ENCODE data around the gene FANK1.
A peak's percentile ranks its signal among the peaks of the same experiment; 100 is the strongest.
"Not testable (repeated sequence)": the region's sequence is repeated elsewhere in the genome, so short reads cannot be mapped to it uniquely, and the experiment has no call there.

The FANK1 gene

DNA sequence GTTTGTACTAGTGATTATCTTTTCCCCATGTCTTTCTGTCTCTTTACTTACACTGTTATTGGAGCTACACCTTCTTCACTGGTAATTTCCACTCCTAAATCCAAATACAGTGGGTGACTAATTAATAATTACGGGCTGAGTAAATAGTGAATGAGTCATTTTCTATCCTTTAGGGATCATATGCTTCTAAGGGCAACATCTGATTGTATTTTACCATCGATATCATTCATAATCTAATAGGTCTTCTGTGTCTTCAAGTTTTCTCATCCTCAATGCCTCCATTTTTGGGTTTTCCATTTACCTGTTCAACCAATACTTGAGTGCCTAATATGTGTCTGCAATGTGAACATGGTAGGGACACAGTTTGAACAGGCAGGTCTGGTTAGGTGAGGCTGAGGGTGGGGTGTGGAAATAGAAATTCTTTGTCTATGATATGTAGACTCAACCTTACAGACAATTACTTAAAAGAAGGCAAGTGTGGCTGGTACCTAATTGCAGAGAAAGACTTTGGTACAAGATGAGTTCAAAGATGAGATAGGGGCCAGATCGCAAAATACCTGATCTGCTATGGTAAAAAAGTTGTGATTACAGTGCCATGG, 9.4 kb upstream of the FANK1 start:
- TF ChIP-seq, protein P1, sequence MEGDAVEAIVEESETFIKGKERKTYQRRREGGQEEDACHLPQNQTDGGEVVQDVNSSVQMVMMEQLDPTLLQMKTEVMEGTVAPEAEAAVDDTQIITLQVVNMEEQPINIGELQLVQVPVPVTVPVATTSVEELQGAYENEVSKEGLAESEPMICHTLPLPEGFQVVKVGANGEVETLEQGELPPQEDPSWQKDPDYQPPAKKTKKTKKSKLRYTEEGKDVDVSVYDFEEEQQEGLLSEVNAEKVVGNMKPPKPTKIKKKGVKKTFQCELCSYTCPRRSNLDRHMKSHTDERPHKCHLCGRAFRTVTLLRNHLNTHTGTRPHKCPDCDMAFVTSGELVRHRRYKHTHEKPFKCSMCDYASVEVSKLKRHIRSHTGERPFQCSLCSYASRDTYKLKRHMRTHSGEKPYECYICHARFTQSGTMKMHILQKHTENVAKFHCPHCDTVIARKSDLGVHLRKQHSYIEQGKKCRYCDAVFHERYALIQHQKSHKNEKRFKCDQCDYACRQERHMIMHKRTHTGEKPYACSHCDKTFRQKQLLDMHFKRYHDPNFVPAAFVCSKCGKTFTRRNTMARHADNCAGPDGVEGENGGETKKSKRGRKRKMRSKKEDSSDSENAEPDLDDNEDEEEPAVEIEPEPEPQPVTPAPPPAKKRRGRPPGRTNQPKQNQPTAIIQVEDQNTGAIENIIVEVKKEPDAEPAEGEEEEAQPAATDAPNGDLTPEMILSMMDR (IDR thresholded peaks at IDR 0.05; ENCODE audit: insufficient read depth, low read depth, low read length, missing control alignments): no peak
- peak; percentile 78 for DNase-seq (ENCODE audit: low read depth)
- H3K4me3 ChIP-seq (ENCODE audit: low read length): no peak overlapping the region

GRCh38 chr10:125889441-125889840, 6.9 kb upstream of the FANK1 start:
- DNase-seq (ENCODE audit: low read depth): not testable (repeated sequence)

DNA sequence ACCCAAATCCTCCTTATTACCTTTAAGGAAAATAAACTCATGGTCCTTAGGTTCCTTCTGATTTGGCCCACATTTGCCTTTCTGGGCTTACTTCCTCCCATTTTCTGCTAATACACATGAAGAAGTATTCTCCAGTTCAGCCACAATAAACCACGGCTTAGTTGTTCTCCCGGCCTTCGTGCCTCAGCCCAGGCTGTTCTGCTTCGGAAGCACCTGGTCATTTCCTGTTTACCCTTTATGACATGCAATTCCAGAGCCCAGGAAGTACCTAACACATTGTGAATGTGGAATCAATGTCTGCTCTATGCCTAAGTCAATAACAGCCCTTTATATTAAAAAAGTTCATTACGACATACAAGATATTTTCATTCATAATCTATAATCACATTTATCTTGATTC, 4.0 kb upstream of the FANK1 start:
- not testable (repeated sequence) for H3K4me3 ChIP-seq (ENCODE audit: low read length)
- DNase-seq (ENCODE audit: low read depth): peak; percentile 58

More at GRCh38 chr10:125889441-125889840, 6.9 kb upstream of the FANK1 start:
- not testable (repeated sequence) for H3K4me3 ChIP-seq (ENCODE audit: low read length)

DNA sequence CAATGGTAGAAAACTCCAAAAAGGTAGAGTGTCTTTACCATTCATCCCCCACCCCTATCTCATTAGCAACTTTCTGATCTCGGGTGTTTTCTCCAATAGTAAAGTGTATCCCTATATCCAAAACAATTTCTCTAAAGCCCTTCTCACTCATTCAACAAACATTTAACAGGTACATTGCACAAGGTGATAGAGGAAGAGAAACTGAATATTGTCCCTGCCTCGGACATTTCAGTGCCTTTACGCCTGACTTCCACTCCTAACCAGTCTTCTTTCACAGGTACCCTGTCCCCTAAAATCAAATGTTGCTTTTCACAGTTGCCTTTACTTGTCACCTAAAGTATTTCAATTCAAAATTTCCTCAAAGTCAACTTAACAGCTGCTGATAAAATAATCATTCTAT, 2.2 kb upstream of the FANK1 start:
- not testable (repeated sequence) for DNase-seq (ENCODE audit: low read depth)
- peak overlapping the region; percentile 14 for H3K4me3 ChIP-seq (ENCODE audit: low read length)

DNA sequence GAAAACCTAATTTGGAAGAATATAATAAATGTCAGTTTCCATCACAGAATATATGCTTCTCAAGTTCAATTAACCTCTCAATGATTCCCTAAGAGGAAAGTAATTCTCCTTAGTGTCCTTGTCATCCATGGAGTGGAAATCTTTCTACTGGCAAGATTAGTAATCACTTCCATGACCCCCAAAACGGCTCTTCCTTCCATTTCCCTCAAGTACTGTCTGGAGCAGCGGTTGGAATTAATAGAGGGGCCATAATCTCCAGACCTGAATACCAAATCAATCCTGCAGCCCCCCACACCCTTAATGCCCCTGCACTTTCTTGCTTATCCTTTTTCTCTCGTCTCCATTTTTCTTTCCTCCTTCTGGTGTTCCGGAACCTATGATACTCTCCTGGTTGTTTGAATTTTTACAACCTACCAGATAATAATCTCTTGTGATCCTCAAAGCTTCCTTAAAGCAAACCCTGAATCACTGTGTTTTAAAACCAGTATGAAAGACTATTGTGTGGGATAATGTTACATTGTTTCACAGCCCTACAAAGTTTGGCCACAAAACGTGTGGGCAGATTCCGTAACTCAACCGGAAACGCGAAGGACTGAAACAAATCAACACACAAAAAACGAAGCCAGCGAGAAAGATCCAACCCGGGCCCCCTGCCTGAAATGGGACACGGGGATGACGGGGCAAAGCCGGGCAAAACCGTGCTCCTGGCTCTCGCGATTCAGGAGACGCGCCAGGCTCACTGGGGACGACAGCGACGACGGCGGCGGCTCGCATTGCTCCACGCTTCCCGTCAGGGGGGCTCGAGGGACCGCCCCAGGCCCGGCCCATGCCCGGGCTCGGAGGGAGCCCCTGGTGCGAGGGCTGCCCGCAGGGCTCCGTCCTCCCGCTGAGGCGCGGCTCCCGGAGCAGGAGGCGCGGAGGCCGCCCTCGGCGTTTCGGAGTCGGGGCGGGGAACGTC, 955 bp upstream of the FANK1 start:
- peak; percentile 54 for DNase-seq (ENCODE audit: low read depth)
- H3K4me3 ChIP-seq (ENCODE audit: low read length): peak overlapping the region; percentile 67

DNA sequence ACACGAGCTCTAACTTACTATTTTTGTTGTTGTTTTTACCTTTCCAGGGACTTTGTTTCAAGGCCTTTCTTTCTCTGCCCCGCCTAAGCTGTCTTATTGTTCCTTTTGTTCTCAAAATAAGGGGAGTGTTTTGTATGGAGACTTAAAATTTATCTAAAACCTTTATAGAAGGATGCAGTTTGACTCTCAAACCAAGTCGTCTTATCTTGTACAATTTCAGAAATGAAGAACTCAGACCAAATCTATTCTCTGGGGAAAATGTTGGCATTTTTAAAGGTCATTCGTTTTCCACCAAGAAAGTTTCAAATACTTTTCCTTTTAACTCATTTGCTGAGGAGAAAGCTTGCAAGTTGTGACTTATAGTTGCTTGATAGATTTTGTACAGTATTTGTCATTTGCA, 953 bp downstream of the FANK1 start:
- DNase-seq (ENCODE audit: low read depth): not testable (repeated sequence)
- H3K4me3 ChIP-seq (ENCODE audit: low read length): peak overlapping the region; percentile 67

DNA sequence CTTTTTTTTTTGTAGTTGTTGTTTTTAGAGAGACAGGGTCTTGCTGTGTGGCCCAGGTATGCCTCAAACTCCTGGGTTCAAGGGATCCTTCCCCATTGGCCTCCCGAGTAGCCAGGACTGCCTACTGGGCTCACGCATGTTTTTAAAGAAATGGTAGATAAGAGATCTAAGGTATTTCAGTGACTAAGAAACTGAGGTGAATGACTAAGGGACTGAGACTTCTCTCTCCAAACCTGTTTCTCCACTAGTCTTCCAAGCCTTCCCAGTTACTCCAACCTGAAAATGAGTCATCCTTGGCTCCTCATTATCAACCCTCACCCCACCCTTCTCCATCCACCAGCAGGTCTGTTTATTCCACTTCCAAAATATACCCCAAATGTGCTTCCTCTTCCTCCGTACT, 4.6 kb downstream of the FANK1 start:
- not testable (repeated sequence) for H3K4me3 ChIP-seq (ENCODE audit: low read length)
- DNase-seq (ENCODE audit: low read depth): peak; percentile 82

GRCh38 chr10:125903135-125903640, 6.8 kb downstream of the FANK1 start:
- not testable (repeated sequence) for H3K4me3 ChIP-seq (ENCODE audit: low read length)
- DNase-seq (ENCODE audit: low read depth): peak; percentile 81

DNA sequence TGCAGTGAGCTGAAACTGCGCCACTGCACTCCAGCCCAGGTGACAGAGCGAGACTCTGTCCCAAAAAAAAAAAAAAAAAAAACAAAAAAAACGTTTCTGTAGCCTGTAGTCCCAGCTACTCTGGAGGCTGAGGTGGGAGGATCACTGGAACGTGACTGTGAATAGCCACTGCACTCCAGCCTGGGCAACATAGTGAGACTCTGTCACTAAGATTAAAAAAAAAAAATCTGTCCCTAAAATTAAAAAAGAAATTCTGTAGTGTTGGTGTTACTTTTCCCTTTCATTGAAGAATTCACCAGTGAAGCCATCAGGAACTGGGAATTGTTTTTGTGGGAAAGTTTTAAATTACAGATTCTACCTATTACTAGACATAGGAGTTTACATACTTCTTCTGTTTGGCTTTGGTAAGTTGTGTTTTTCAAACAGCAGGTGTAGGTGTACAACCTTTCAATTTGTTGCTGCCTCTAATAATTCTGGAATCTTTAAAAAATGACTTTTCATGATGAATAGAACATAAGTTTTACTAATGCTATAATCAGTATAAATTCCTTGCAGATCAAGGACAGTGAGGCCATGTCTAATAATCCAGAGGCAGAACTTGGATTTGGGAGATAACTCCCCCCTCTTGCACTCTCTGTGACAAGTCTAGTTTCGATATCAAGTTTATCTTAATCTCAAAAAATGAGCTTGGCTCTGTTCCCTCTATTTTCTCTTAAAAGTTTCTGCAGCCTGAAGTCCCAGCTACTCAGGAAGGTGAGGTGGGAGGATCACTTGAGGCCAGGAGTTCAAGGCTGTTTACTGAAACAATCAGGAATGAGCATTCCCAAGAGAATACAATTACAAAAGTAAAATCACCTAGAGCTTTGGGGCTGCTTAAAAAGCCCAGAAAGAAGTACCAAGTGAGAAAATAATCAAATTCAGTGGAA, 9.0 kb downstream of the FANK1 start:
- DNase-seq (ENCODE audit: low read depth); H3K4me3 ChIP-seq (ENCODE audit: low read length): not testable (repeated sequence)

DNA sequence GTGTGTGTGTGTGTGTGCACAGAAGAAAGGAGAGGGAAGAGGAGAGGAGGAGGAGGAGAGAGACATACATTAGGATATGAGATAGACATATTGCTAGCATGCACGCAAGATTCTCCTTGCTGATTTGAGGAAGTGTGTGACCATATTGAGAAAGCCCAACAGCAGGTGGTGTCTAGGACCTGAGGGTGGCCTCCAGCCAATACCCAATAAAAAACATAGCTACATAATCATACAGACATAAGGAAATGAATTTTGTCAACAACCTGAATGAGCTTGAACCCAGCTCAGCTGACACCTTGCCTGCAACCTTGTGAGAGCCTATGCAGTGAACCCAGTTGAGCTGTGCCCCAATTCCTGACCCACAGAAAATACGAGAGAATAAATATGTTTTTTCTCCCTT, 11.2 kb downstream of the FANK1 start:
- not testable (repeated sequence) for DNase-seq (ENCODE audit: low read depth); H3K4me3 ChIP-seq (ENCODE audit: low read length)

GRCh38 chr10:125908813-125909212, 12.4 kb downstream of the FANK1 start:
- not testable (repeated sequence) for DNase-seq (ENCODE audit: low read depth); H3K4me3 ChIP-seq (ENCODE audit: low read length)

- not testable (repeated sequence) for DNase-seq (ENCODE audit: low read depth); H3K4me3 ChIP-seq (ENCODE audit: low read length)
Measured at GRCh38 chr10:125909491-125909890, 13.1 kb downstream of the FANK1 start.

GRCh38 chr10:125911145-125911544, 14.8 kb downstream of the FANK1 start:
- no peak for DNase-seq (ENCODE audit: low read depth)
- TF ChIP-seq, protein P1 (IDR thresholded peaks at IDR 0.05; ENCODE audit: insufficient read depth, low read depth, low read length, missing control alignments): no peak
- H3K4me3 ChIP-seq (ENCODE audit: low read length): no peak overlapping the region

Measured in epithelial cell of esophagus (primary cell).